Loucy (cell line): Measurements from ENCODE around the gene SLC44A2.
A peak's percentile ranks its signal among the peaks of the same experiment; 100 is the strongest.

Source experiments
- H2AFZ ChIP-seq: fragments of 200-600 bp; sonication (generic); 2 replicates; pipeline ENCODE4 v1.6.0; 2016; ENCODE audit warnings: antibody characterized with exemption, mild to moderate bottlenecking, low read length, moderate library complexity
- H3F3A ChIP-seq: fragments of 200-600 bp; 2 replicates; pipeline ENCODE4 v1.6.0; 2016; ENCODE audit warnings: antibody characterized with exemption, low read depth, mild to moderate bottlenecking
- H3K27me3 ChIP-seq: fragments of 200-600 bp; sonication (generic); 2 replicates; pipeline ENCODE4 v1.6.1; 2014; ENCODE audit warnings: low read length, mild to moderate bottlenecking; ENCODE audit not compliant: insufficient read depth, poor library complexity, severe bottlenecking
- H3K36me3 ChIP-seq: fragments of 200-600 bp; sonication (generic); 2 replicates; pipeline ENCODE4 v1.6.1; 2016; ENCODE audit warnings: low read length; ENCODE audit not compliant: insufficient read depth
- H3K4me1 ChIP-seq: fragments of 200-600 bp; sonication (generic); 2 replicates; pipeline ENCODE4 v1.5.1; 2014; ENCODE audit warnings: low read length, mild to moderate bottlenecking; ENCODE audit not compliant: insufficient read depth, poor library complexity, severe bottlenecking
- H3K4me2 ChIP-seq: fragments of 200-600 bp; sonication (generic); 2 replicates; pipeline ENCODE4 v1.6.0; 2014; ENCODE audit warnings: antibody characterized with exemption, low read length, low read depth, mild to moderate bottlenecking; ENCODE audit not compliant: poor library complexity, severe bottlenecking
- H3K4me3 ChIP-seq: fragments of 200-600 bp; sonication (generic); 2 replicates; pipeline ENCODE4 v1.5.1; 2014; ENCODE audit warnings: low read length, mild to moderate bottlenecking, mixed read lengths; ENCODE audit not compliant: poor library complexity, severe bottlenecking
- H3K79me2 ChIP-seq: fragments of 200-600 bp; sonication (generic); 2 replicates; pipeline ENCODE4 v1.6.1; 2014; ENCODE audit warnings: low read length; ENCODE audit not compliant: insufficient read depth
- H3K9ac ChIP-seq: fragments of 200-600 bp; sonication (generic); 2 replicates; pipeline ENCODE4 v1.6.0; 2014; ENCODE audit warnings: mild to moderate bottlenecking, low read depth, low read length, moderate library complexity; ENCODE audit not compliant: poor library complexity, severe bottlenecking
- H3K9me2 ChIP-seq: fragments of 200-600 bp; sonication (generic); replicated peaks from 2 replicates; pipeline ENCODE4 v1.6.1; 2016; ENCODE audit warnings: low read depth, low read length, mixed read lengths
- H3K9me3 ChIP-seq: fragments of 200-600 bp; sonication (generic); 2 replicates; pipeline ENCODE4 v1.6.1; 2014; ENCODE audit warnings: mild to moderate bottlenecking, antibody characterized with exemption, low read length, low read depth; ENCODE audit not compliant: insufficient read depth
- H4K20me1 ChIP-seq: fragments of 200-600 bp; sonication (generic); 2 replicates; pipeline ENCODE4 v1.6.0; 2014; ENCODE audit warnings: antibody characterized with exemption, low read length, mild to moderate bottlenecking; ENCODE audit not compliant: insufficient read depth, poor library complexity, severe bottlenecking
- EZH2phosphoT487 ChIP-seq: fragments of 200-600 bp; IDR thresholded peaks from 2 replicates; pipeline ENCODE4 v1.6.1; 2018; ENCODE audit warnings: antibody characterized with exemption, mild to moderate bottlenecking, moderate library complexity, borderline replicate concordance
- TF ChIP-seq, protein P1 (sequence below): fragments of 200-600 bp; sonication (generic); conservative IDR thresholded peaks from 2 replicates; pipeline ENCODE4 v1.5.1; 2014; ENCODE audit warnings: mild to moderate bottlenecking, antibody characterized with exemption, low read length

SLC44A2 gene

DNA sequence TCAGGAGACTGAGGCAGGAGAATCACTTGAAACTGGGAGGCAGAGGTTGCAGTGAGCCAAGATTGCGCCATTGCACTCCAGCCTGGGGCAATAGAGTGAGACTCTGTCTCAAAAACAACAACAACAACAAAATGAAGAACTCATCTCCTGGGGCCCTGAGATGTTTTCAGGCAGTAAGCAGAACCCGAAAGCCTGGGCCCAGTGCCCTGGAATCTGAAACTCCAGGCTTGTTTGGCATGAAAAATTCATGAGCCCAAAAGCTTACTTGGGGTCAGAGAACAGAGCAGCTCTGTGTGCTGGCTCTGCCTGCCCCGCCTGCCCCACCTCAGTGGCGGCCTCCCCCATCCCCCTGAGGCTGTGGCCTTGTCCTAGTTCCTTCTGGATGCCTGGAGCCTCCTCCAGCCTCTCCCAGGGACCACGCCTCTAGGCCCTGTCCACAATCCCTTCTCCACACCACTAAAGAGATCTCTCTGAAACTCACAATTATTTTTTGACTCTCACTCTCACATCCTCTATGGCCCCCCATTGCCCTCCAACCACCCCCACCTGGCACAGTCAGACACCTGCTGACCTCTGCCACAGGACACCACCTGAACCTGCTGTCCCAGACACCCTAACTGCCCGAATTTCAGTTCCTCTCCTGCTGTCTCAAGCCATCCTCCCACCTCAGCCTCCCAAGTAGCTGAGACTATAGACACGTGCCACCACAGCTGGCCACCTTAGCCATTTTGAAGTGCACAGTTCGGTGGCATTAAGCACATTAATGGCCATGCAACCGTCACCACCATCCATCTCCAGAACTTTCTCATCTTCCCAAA is 31.3 kb upstream of the SLC44A2 start:
- Histone ChIP-seq H3K79me2 (no peaks in the 10 kb centered on the region), H3K4me1 (peaks cover 26% of the 10 kb centered on the region), H2AFZ (no peak overlapping the region), H3K4me2 (no peak overlapping the region), H3K36me3 (no peaks in the 10 kb centered on the region), H3F3A (no peaks in the 10 kb centered on the region; the same call in 1 of the 2 replicates), H3K9ac (no peak overlapping the region), H3K9me3 (no peaks in the 10 kb centered on the region), H3K9me2 (no peaks in the 10 kb centered on the region), H4K20me1 (no peaks in the 10 kb centered on the region), H3K27me3 (no peaks in the 10 kb centered on the region), H3K4me3 (no peak overlapping the region)
- TF ChIP-seq EZH2phosphoT487, result no peak
- TF ChIP-seq, protein P1, sequence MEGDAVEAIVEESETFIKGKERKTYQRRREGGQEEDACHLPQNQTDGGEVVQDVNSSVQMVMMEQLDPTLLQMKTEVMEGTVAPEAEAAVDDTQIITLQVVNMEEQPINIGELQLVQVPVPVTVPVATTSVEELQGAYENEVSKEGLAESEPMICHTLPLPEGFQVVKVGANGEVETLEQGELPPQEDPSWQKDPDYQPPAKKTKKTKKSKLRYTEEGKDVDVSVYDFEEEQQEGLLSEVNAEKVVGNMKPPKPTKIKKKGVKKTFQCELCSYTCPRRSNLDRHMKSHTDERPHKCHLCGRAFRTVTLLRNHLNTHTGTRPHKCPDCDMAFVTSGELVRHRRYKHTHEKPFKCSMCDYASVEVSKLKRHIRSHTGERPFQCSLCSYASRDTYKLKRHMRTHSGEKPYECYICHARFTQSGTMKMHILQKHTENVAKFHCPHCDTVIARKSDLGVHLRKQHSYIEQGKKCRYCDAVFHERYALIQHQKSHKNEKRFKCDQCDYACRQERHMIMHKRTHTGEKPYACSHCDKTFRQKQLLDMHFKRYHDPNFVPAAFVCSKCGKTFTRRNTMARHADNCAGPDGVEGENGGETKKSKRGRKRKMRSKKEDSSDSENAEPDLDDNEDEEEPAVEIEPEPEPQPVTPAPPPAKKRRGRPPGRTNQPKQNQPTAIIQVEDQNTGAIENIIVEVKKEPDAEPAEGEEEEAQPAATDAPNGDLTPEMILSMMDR, result no peak

DNA sequence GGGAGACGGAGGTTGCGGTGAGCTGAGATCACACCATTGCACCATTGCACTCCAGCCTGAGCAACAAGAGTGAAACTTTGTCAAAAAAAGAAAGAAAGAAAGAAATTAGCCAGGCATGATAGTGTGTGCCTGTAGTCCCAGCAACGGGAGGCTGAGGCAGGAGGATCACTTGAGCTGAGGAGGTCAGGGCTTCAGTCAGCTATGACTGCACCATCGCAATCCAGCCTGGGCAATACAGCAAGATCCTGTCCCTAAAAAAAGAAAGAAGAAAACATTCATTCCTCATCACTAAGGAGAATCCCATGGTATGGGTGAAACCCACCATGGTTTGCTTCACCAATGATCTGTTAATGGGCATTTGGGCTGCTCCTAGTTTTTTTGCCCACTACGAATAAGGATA is 25.2 kb upstream of the SLC44A2 start:
- Histone ChIP-seq H2AFZ (no peak overlapping the region), H3K79me2 (peaks cover 26% of the 10 kb centered on the region), H3F3A (peaks cover 4% of the 10 kb centered on the region; the same call in 1 of the 2 replicates), H3K4me2 (no peak overlapping the region), H3K4me1 (peaks cover 41% of the 10 kb centered on the region), H4K20me1 (peaks cover 17% of the 10 kb centered on the region), H3K4me3 (no peak overlapping the region), H3K9me2 (no peaks in the 10 kb centered on the region), H3K36me3 (no peaks in the 10 kb centered on the region), H3K27me3 (no peaks in the 10 kb centered on the region), H3K9me3 (no peaks in the 10 kb centered on the region), H3K9ac (no peak overlapping the region)
- TF ChIP-seq, protein P1, result no peak
- no peak for TF ChIP-seq EZH2phosphoT487

DNA sequence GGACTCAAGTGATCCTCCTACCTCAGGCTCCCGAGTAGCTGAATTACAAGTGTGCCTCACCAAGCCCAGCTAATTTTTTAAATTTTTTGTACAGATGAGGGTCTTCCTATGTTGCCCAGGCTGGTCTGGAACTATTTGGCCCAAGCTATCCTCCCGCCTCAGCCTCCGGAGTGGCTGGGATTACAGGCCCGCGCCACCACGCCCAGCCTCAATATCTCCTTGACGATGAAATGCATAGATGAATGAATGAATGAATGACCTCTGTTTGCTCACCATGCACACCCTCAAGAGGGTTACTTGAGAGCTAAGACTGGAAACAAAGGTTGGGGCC is 23.4 kb upstream of the SLC44A2 start:
- Histone ChIP-seq H3K4me3 (peak overlapping the region; percentile 56), H3K4me2 (no peak overlapping the region), H3F3A (peaks cover 4% of the 10 kb centered on the region; the same call in 1 of the 2 replicates), H2AFZ (peak overlapping the region; percentile 68; the same call in 1 of the 2 replicates), H4K20me1 (peaks cover 17% of the 10 kb centered on the region), H3K9ac (no peak overlapping the region), H3K9me2 (no peaks in the 10 kb centered on the region), H3K36me3 (no peaks in the 10 kb centered on the region), H3K9me3 (no peaks in the 10 kb centered on the region), H3K4me1 (peaks cover 29% of the 10 kb centered on the region), H3K79me2 (peaks cover 27% of the 10 kb centered on the region), H3K27me3 (no peaks in the 10 kb centered on the region)
- TF ChIP-seq, protein P1, result no peak
- TF ChIP-seq EZH2phosphoT487, result no peak
